AML-193 (cell line): Measurements from ENCODE around the gene NSF.
A peak's percentile ranks its signal among the peaks of the same experiment; 100 is the strongest.

Source experiments
- DNase-seq, 2 experiments: peaks; one replicate each; lab custom pipeline; 2025; lab: John Stamatoyannopoulos, UW

NSF gene

GRCh38 chr17:46717999-46718398 is 127.5 kb downstream of the NSF start:
- DNase-seq = no peak

GRCh38 chr17:46719891-46720290 is 129.4 kb downstream of the NSF start:
- DNase-seq = no peak

GRCh38 chr17:46720408-46720807 is 129.9 kb downstream of the NSF start:
- no peak for DNase-seq

- DNase-seq = no peak
Measured at GRCh38 chr17:46722662-46723285, 132.3 kb downstream of the NSF start.

- DNase-seq = no peak
Measured at GRCh38 chr17:46726206-46726605, 135.7 kb downstream of the NSF start.

- DNase-seq = no peak
Measured at GRCh38 chr17:46727572-46728348, 137.3 kb downstream of the NSF start.

- no peak for DNase-seq
Measured at GRCh38 chr17:46730026-46730425, 139.6 kb downstream of the NSF start.

GRCh38 chr17:46730679-46731078 is 140.2 kb downstream of the NSF start:
- no peak for DNase-seq

- DNase-seq = no peak
Measured at GRCh38 chr17:46732160-46732559, 141.7 kb downstream of the NSF start.

GRCh38 chr17:46732754-46733398 is 142.4 kb downstream of the NSF start:
- DNase-seq = no peak

GRCh38 chr17:46733837-46734475 is 143.5 kb downstream of the NSF start:
- no peak for DNase-seq

GRCh38 chr17:46736100-46736499 is 145.6 kb downstream of the NSF start:
- peak; percentile 26 to 28 for DNase-seq

GRCh38 chr17:46737326-46737725 is 146.9 kb downstream of the NSF start:
- DNase-seq = no peak

- DNase-seq = no peak
Measured at GRCh38 chr17:46738544-46738943, 148.1 kb downstream of the NSF start.

GRCh38 chr17:46739982-46740381 is 149.5 kb downstream of the NSF start:
- DNase-seq = no peak

GRCh38 chr17:46741122-46741730 is 150.8 kb downstream of the NSF start:
- DNase-seq = no peak

- no peak for DNase-seq
Measured at GRCh38 chr17:46742565-46743270, 152.2 kb downstream of the NSF start.

- no peak for DNase-seq
Measured at GRCh38 chr17:46744441-46744840, 154.0 kb downstream of the NSF start.

- DNase-seq = peak; percentile 17 to 42
Measured at GRCh38 chr17:46745376-46745775, 154.9 kb downstream of the NSF start.

GRCh38 chr17:46751425-46751824 is 161.0 kb downstream of the NSF start:
- DNase-seq = no peak

- DNase-seq = no peak
Measured at GRCh38 chr17:46753776-46754175, 163.3 kb downstream of the NSF start.
